Measurements from ENCODE around the gene CCL8.

- TF ChIP-seq, protein P1, sequence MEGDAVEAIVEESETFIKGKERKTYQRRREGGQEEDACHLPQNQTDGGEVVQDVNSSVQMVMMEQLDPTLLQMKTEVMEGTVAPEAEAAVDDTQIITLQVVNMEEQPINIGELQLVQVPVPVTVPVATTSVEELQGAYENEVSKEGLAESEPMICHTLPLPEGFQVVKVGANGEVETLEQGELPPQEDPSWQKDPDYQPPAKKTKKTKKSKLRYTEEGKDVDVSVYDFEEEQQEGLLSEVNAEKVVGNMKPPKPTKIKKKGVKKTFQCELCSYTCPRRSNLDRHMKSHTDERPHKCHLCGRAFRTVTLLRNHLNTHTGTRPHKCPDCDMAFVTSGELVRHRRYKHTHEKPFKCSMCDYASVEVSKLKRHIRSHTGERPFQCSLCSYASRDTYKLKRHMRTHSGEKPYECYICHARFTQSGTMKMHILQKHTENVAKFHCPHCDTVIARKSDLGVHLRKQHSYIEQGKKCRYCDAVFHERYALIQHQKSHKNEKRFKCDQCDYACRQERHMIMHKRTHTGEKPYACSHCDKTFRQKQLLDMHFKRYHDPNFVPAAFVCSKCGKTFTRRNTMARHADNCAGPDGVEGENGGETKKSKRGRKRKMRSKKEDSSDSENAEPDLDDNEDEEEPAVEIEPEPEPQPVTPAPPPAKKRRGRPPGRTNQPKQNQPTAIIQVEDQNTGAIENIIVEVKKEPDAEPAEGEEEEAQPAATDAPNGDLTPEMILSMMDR (IDR thresholded peaks at IDR 0.05) = no peak
- TF ChIP-seq POLR2A (IDR thresholded peaks at IDR 0.05) = no peak
Measured at GRCh38 chr17:34319039-34319483, at the start of gene CCL8.

Data from testis (tissue), 2 donors.